ENCODE measurements around the gene AGMO.

- TF ChIP-seq, protein P1, sequence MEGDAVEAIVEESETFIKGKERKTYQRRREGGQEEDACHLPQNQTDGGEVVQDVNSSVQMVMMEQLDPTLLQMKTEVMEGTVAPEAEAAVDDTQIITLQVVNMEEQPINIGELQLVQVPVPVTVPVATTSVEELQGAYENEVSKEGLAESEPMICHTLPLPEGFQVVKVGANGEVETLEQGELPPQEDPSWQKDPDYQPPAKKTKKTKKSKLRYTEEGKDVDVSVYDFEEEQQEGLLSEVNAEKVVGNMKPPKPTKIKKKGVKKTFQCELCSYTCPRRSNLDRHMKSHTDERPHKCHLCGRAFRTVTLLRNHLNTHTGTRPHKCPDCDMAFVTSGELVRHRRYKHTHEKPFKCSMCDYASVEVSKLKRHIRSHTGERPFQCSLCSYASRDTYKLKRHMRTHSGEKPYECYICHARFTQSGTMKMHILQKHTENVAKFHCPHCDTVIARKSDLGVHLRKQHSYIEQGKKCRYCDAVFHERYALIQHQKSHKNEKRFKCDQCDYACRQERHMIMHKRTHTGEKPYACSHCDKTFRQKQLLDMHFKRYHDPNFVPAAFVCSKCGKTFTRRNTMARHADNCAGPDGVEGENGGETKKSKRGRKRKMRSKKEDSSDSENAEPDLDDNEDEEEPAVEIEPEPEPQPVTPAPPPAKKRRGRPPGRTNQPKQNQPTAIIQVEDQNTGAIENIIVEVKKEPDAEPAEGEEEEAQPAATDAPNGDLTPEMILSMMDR (IDR thresholded peaks at IDR 0.05) = no peak
- no peak for TF ChIP-seq POLR2A (IDR thresholded peaks at IDR 0.05)
- TF ChIP-seq POLR2AphosphoS5 (IDR thresholded peaks at IDR 0.05) = no peak
- no peak for TF ChIP-seq EP300 (IDR thresholded peaks at IDR 0.05)
These were observed 109.1 kb downstream of the AGMO start for GRCh38 chr7:15452670-15453069.
